K562 (cell line): ENCODE results near the gene RNASEH2A. TPM values are rescaled to one million over a fixed set of nuclear protein-coding genes. Genes with fewer than 3 reads are reported as not detected.

Experiments used
- ATF1 ChIP-seq, 2 experiments: fragments of 450-650 bp in 1 of 2; IDR thresholded peaks; 2 replicates each; pipeline ENCODE4 v1.6.1; 2016; ENCODE audit warnings: missing compliant biosample characterization in 1 of 2, missing genetic modification characterization in 1 of 2
- CHD7 ChIP-seq: fragments of 200-600 bp; sonication (generic); IDR thresholded peaks from one replicate; pipeline ENCODE4 v1.6.1; 2012; ENCODE audit warnings: mild to moderate bottlenecking, low read depth, low read length, inconsistent platforms
- NCOR1 ChIP-seq: fragments of 450-650 bp; IDR thresholded peaks from 2 replicates; pipeline ENCODE4 v1.6.1; 2016; ENCODE audit warnings: mild to moderate bottlenecking, moderate library complexity
- NFE2 ChIP-seq: IDR thresholded peaks from 2 replicates; pipeline ENCODE4 v1.6.1; 2014; ENCODE audit warnings: antibody characterized with exemption, low read depth
- SRSF7 ChIP-seq: fragments of 200-400 bp; formaldehyde crosslinking; optimal IDR thresholded peaks from 2 replicates; pipeline ENCODE3; 2017; ENCODE audit warnings: mild to moderate bottlenecking, low read depth, low read length
- ZNF583 ChIP-seq: fragments of 250-450 bp; sonication (Bioruptor Pico); IDR thresholded peaks from 2 replicates; pipeline ENCODE4 v1.4.0; 2020
- polyA plus RNA-seq, 8 experiments: library from polyadenylated mRNA; depleted of rRNA in 4 of 8; stranded (reverse) in 5 of 8; unstranded in 3 of 8; fragments of >200 nt; fragmentation: Nextera tagmentation in 2 of 8; fragmentation: Illumina TruSeq in 1 of 8; extraction: Ambion mirVana in 2 of 8; extraction: Trizol in 1 of 8; gene quantifications; 2 replicates each; pipeline versions ENCODE4 v1.2.1 to v1.2.3, GENCODE V29; 2011 to 2014; ENCODE audit warnings: inconsistent platforms in 1 of 8, missing spikeins in 1 of 8
- total RNA-seq, 7 experiments: library from RNA; depleted of rRNA in 6 of 7; stranded (reverse); fragments of >200 nt in 6 of 7; fragmentation: Illumina TruSeq in 2 of 7; extraction: Trizol in 2 of 7; gene quantifications; 2 replicates each; pipeline versions ENCODE4 v1.2.1 to v1.2.3, GENCODE V29; 2011 to 2021; ENCODE audit warnings: low replicate concordance in 1 of 7
- TF ChIP-seq, protein P1 (sequence below): fragments of 450-650 bp; IDR thresholded peaks from 2 replicates; pipeline ENCODE4 v1.6.1; 2016; ENCODE audit warnings: low read depth

The RNASEH2A gene
- total and polyA plus RNA-seq, 9 of the 15 experiments (the other 6 are each of a cell fraction or from before 2014, with no cell fraction given): 22.3 to 78.0 (median 61.7) TPM

DNA sequence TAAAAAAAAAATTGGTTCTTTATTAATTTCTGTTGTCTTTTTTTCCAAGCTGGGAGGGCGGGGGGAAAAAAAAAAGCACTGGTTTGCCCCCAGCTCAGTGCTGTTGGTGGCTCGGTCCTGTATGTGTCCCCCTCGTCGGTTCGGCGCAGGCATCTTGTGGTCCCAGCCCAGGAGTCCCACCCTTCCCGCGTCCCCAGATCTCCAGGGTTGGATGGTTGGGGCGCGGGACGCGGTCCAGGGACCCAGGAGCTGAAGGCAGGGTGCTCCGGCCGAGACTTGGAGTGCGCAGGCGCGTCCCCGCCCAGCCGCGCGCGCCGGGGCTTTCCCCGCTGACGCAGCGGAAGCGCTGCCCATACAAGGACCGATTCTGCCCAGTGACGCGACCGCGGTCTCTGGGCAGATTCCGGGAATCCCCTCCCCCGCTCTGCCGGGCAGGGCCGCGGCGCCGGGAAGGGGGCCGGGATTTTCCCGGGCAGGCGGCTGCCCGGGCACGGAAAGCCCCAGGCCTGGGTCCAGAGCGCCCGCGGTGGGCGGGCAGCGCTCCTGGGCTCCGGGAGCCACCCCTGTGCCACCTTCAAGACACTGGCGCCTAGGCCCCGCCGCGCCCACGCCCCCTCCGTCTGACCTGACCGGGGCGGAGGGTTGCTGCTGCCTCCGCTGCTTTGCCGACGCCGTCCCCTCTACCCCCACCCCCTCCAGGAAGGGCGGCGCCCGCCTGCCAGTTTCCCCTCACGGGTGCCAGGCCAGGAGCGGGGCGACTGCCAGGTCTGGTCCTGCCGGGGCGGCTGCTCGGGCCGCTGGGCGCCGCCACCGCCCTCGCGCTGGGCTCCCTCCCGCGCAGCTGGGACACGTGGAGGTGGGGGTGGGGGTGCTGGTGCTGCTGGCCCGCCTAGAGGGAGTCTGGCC is 12.8 kb upstream of the RNASEH2A start (continued):
- TF ChIP-seq CHD7: peak; percentile 54
- TF ChIP-seq SRSF7: no peak
- no peak for TF ChIP-seq ZNF583 (CRISPR knock-in tag)
- peak; percentile 42 for TF ChIP-seq NCOR1
- TF ChIP-seq ATF1 (CRISPR knock-in tag; IDR thresholded peaks at IDR 0.05): no peak; the same call in 1 of the 2 replicates
- TF ChIP-seq ATF1 (tag; IDR thresholded peaks at IDR 0.05): peak; percentile 94
- peak; percentile 24; the same call in 1 of the 2 replicates for TF ChIP-seq NFE2
- TF ChIP-seq, protein P1, sequence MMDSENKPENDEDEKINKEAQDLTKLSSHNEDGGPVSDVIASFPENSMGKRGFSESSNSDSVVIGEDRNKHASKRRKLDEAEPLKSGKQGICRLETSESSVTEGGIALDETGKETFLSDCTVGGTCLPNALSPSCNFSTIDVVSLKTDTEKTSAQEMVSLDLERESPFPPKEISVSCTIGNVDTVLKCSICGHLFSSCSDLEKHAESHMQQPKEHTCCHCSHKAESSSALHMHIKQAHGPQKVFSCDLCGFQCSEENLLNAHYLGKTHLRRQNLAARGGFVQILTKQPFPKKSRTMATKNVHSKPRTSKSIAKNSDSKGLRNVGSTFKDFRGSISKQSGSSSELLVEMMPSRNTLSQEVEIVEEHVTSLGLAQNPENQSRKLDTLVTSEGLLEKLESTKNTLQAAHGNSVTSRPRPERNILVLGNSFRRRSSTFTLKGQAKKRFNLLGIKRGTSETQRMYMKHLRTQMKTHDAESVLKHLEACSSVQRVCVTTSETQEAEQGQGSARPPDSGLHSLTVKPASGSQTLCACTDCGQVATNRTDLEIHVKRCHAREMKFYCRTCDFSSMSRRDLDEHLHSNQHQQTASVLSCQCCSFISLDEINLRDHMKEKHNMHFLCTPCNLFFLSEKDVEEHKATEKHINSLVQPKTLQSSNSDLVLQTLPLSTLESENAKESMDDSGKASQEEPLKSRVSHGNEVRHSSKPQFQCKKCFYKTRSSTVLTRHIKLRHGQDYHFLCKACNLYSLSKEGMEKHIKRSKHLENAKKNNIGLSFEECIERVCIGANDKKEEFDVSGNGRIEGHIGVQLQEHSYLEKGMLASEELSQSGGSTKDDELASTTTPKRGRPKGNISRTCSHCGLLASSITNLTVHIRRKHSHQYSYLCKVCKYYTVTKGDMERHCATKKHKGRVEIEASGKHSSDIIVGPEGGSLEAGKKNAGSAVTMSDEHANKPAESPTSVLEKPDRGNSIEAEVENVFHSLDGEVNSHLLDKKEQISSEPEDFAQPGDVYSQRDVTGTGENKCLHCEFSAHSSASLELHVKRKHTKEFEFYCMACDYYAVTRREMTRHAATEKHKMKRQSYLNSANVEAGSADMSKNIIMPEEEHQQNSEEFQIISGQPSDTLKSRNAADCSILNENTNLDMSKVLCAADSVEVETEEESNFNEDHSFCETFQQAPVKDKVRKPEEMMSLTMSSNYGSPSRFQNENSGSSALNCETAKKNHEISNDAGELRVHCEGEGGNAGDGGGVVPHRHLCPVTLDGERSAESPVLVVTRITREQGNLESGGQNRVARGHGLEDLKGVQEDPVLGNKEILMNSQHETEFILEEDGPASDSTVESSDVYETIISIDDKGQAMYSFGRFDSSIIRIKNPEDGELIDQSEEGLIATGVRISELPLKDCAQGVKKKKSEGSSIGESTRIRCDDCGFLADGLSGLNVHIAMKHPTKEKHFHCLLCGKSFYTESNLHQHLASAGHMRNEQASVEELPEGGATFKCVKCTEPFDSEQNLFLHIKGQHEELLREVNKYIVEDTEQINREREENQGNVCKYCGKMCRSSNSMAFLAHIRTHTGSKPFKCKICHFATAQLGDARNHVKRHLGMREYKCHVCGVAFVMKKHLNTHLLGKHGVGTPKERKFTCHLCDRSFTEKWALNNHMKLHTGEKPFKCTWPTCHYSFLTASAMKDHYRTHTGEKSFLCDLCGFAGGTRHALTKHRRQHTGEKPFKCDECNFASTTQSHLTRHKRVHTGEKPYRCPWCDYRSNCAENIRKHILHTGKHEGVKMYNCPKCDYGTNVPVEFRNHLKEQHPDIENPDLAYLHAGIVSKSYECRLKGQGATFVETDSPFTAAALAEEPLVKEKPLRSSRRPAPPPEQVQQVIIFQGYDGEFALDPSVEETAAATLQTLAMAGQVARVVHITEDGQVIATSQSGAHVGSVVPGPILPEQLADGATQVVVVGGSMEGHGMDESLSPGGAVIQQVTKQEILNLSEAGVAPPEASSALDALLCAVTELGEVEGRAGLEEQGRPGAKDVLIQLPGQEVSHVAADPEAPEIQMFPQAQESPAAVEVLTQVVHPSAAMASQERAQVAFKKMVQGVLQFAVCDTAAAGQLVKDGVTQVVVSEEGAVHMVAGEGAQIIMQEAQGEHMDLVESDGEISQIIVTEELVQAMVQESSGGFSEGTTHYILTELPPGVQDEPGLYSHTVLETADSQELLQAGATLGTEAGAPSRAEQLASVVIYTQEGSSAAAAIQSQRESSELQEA: no peak
